Stimulated activated CD4-positive, alpha-beta T cell treated with anti-CD3 and anti-CD28 coated beads, Interleukin-12 subunit alpha, Interleukin-12 subunit beta, amount 100 ng/mL, for 4 hours (primary cell): ENCODE measurements around the gene SPSB1.

Experiments used
- DNase-seq: peaks from one replicate; pipeline ENCODE4 v3.0.0-alpha.2; 2020

The SPSB1 gene

DNA sequence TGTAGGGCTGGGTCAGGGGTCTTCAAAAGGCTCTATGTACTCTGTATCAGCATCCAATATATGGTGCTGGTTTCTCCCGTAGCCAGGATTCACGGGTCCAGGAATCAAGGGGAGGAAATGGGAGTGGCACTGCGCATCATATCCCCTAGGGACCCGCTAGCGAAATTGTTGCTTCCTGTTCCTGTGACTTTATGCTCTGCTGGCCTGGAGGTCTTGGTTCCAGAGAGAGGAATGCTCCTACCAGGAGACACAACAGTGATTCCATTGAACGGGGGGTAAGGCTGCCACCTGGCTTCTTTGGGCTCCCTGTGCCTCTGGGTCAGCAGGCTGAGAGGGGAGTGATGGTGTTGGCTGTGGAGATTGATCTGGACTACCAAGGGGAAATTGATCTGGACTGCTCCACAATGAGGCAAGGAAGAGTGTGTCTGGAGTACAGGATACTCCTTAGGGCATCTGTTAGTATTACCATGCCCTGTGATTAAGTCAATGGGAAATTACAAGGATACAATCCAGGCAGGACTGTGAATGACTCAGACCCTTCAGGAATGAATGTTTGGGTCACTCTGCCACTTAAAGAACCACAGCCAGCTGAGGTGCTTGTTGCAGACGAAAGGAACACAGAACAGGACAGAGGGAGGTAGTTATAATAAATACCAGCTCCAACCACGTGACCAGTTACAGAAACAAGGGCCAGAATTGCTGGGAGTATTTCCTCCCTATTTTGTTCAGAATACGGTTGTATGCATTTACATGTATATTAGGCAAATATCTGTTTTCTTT, 10.2 kb downstream of the SPSB1 start:
- DNase-seq: no peak

DNA sequence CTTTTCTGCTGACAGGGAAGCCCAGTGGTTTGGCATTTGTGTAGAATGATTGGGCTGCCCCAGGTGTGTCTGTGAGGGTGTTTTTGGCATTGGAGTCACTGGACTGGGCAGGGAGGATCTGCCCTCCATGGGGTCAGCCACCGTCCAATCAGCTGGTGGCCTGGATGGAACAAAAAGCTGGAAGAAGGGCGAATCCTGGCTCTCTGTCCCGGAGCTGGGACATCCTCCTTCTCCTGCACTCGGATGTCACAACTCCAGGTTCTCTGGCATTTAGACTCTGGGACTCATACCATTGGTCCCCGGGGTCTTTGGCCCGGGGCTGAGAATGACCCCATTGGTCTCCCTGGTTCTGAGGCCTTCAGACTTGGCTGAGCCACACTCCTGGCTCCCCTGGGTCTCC, 11.2 kb downstream of the SPSB1 start:
- no peak for DNase-seq

- DNase-seq: no peak
These were observed 12.5 kb downstream of the SPSB1 start for GRCh38 chr1:9305216-9305615.

GRCh38 chr1:9306006-9306405, 13.3 kb downstream of the SPSB1 start:
- no peak for DNase-seq

GRCh38 chr1:9307303-9307702, 14.6 kb downstream of the SPSB1 start:
- no peak for DNase-seq

- no peak for DNase-seq
These were observed 15.6 kb downstream of the SPSB1 start for GRCh38 chr1:9308236-9308785.

DNA sequence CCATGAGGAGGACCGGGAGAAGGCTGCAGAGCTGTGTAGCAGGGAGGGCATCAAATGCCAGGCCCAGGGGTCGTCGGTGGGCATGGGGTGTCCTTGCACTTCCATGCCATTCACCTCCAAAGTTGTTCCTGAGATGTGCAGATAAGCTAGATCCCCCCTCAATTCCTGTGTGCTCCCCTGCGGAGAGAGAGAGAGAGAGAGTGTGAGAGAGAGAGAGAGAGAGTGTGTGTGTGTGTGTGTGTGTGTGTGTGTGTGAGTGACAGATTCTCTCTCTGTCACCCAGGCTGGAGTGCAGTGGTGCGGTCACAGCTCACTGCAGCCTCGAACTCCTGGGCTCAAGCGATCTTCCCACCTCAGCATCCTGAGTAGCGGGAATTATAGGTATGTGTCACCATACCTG, 16.4 kb downstream of the SPSB1 start:
- DNase-seq: no peak

GRCh38 chr1:9309991-9310390, 17.3 kb downstream of the SPSB1 start:
- no peak for DNase-seq

GRCh38 chr1:9311029-9311428, 18.3 kb downstream of the SPSB1 start:
- no peak for DNase-seq

- DNase-seq: no peak
These were observed 18.8 kb downstream of the SPSB1 start for GRCh38 chr1:9311479-9311878.

DNA sequence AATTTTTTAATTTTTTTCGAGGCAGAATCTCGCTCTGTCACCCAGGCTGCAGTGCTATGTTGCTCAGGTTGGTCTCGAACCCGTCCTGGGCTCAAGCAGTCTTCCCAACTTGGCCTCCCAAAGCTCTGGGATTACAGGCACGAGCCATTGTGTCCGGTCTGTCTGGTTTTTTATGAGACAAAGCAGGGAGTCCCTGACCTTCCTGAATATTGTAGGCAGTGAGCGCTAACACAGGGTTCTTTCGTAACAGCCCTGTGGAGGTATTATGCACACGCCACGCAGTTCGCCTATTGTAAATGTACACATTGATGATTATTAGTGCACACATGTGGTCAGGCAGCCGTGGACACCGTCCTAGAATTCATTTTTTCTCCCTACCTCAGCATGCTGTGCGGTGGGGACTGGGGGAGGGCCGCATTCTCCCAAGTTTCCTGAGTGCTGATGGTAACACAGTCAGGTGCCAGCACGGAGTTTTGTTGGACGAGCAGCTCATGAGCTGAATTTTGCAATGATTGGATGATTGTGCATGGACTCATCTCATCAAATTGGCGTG, 19.6 kb downstream of the SPSB1 start:
- DNase-seq: no peak

- no peak for DNase-seq
These were observed 20.9 kb downstream of the SPSB1 start for GRCh38 chr1:9313576-9313975.

DNA sequence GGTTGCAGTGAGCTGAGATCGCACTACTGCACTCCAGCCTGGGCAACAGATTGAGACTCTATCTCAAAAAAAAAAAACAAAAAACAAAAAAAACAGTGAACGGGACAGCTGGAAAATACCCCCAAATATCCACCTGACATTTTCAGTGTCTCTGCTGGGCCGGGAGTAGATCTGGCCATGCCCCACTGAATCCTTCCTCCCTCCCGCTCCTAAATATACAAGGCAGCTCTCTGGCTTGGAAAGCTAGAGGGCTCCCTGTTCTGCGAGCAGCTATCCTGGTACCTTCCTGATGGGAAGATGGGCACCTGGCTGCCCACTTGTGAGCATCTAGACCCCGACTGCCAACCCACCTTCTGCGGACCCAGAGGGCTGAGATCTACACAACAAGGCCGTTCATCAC, 21.4 kb downstream of the SPSB1 start:
- no peak for DNase-seq

- DNase-seq: no peak
These were observed 22.2 kb downstream of the SPSB1 start for GRCh38 chr1:9314711-9315379.

DNA sequence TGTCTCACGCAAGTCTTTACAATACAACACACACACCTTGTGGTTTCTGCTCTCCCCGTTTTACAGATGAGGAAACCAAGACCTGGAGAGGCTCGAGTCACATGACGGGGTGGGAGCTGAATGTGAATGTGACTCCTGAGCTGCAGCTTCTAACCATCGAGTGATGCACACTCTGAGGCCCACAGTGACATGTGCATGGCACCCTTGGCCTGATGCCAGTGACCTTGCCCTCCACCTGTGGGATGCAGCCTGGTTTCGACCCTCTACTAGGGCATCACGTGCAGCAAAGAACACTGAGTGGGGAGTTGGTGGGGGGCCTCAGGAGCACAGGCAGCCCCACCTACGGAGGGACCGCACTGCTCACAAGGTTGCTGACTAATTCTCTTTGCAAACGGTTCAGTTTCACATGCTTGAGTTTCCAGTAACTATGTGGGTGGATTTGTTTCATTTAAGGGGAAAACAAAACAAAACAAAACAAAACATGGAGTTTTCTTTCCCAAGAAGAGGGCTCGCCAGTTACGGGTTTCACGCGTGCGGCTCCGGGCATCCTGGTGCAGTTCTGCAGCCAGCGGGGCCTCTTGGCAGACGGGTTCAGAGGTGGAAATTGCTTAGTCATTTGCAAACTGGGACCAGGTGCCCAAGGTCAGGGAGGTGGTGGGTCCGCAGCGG, 22.9 kb downstream of the SPSB1 start:
- peak; percentile 53 for DNase-seq

DNA sequence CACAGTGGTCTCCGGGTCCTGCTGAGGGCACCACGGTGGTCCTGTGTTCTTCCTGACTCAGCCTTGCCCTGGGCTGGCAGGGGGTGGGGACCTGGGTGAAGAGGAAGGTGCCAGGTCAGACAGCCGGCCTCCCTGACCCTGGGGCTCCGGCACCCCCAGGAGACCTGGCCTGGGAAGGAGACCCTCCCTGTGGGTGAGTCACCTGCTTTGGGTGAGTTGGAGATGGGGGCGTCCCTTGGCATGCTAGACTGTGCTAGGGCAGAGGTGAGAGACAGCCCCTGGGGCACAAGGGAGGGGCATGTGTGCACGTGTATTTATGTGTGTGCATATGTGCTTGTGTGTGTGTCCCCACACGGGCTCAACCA, 23.4 kb downstream of the SPSB1 start:
- DNase-seq: peak; percentile 12

GRCh38 chr1:9316512-9316911, 23.8 kb downstream of the SPSB1 start:
- no peak for DNase-seq

DNA sequence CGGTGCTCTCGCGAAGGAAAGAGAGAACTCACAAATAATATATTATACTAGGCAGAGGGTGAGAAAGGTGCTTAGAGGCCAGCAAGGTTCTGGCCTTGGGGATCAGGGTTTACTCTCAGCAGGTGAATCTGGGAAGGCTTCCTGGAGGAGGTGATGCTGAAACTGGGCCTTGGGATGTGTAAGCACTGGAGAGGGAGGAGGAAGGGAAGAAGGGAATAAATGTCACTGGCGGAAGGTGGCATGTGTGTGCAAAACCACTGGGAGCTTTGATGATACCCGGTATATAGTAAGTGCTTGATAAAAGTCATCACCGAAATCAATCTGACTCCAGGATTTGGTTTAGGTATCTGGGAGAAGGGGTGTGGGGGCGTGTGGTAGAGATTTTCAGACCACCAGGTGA, 24.4 kb downstream of the SPSB1 start:
- DNase-seq: no peak

DNA sequence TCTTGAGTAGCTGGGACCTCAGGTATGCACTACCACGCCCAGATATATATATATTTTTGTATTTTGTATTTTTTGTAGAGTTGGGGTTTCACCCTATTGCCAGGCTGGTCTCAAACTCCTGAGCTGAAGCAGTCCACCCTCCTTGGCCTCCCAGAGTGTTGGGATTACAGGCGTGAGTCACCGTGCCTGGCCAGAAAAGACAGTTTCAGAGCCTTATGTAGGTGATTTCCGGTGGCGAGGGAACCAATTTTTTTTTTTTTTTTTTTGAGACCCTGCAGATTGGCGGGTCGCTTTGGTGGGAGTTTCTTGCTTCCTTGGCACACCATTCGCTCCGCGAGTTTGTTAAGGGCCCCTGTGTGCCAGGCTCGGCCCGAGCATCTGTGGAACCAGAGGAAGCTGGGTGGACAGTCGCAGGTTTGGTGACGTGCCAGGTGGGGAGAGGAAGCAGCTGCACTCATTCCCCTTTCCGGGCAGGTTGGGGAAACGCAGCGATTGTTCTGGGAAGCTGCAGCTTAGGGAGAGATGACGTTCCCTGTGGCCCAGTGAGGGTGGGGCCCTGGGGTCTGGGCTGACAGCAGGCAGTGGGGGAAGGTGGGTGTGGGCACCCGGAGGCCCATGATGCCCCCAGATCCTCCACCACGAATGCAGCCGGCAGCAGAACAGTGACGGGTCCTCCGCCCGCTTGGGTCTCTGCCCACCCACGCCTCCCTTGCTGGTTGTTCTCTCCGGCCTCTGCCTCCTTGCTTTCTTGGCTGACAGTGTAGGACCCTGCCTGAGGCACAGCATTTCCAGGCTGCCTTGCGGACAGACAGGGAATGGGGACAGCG, 25.1 kb downstream of the SPSB1 start:
- DNase-seq: no peak

GRCh38 chr1:9319208-9319788, 26.6 kb downstream of the SPSB1 start:
- no peak for DNase-seq

DNA sequence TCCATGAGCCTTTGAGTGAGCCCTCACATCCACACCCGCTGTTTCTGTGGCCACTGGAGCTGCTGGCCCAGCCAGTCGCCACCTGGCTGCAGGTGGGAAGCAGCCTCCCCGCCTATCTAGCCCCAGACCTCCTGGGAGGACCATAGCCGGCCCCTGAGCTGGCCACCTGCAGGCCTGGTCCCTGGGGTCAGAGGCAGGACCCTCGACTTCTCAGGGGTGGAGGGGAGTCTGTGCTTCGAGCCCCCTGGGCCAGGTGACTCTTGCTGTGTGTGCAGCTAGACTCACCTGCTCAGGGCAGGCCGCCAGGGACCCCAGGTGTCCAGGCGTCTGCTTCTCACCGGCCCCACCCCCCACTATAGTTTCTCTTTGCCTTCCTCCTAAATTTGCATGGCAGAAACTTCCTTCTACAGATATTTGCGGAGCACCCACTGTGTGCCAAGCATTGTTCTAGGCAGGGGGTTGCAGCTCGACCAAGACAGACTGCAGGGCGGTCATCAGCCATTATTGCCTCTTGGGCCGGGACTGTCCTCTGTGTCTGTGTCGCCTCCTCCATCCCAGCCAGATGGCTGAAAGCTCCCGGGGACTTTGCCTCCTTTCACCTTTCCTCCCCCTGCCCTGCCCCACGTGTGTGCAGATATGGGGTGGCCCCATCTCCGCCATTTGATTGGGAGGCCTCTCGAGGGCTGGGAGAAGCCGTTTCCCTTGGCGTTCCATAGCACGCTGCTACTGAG, 27.3 kb downstream of the SPSB1 start:
- DNase-seq: no peak
